Retina (tissue), 1 donor: ENCODE measurements around the gene ATF7IP2.
"Not testable (repeated sequence)": the region's sequence is repeated elsewhere in the genome, so short reads cannot be mapped to it uniquely, and the experiment has no call there.

Source experiments
- DNase-seq: peaks from one replicate; pipeline ENCODE4 v3.0.0-alpha.2; 2016

Gene ATF7IP2

DNA sequence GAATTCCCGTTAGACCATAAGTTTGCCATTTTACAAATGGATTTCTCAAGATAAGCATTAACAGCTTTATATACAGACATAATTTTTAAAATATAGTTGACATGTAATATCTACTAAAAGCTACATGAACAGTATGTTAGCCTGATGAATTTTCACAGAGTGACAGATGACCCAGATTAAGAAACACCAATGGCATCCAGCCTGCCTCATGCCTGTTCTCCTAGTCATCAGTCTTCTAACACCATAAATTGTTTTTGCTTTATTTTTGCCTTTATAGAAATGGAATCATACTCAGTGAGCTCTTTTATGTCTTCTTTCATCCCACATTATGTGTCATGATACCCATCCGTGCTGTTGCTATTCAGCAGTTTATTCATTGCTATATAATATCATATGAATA lies 80.0 kb downstream of the ATF7IP2 start:
- no peak for DNase-seq

- no peak for DNase-seq
Observed at GRCh38 chr16:10466313-10466712, 80.5 kb downstream of the ATF7IP2 start.

DNA sequence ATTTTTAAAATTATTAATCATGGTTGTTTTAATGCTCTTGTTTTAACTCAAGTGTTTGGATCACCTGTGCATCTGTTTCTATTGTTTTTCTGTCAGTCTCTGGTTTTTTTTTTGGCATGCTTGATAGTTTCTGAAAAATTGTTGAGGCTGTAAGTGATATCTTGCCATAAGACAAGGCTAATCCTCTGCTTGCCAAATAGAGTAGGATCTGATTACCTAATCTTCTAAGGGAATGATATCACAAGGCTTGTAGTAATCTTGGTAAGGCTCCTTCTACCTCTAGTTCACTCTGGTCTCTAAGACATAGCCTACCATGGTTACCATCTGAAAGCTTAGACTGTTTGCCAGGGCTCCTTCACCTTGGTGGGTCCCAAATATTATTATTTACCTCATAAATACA lies 81.0 kb downstream of the ATF7IP2 start:
- DNase-seq, result no peak

DNA sequence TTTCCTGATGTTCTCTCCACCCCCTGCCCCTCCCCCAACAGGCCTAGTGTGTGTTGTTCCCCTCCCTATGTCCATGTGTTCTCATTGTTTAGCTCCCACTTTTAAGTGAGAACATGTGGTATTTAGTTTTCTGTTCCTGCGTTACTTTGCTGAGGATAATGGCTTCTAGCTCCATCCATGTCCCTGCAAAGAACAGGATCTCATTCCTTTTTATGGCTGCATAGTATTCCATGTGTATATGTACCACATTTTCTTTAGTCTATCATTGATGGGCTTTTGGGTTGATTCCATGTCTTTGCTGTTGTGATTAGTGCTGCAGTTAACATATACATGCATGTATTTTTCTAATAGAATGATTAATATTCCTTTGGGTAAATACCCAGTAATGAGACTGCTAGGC lies 90.8 kb downstream of the ATF7IP2 start:
- DNase-seq, result not testable (repeated sequence)

DNA sequence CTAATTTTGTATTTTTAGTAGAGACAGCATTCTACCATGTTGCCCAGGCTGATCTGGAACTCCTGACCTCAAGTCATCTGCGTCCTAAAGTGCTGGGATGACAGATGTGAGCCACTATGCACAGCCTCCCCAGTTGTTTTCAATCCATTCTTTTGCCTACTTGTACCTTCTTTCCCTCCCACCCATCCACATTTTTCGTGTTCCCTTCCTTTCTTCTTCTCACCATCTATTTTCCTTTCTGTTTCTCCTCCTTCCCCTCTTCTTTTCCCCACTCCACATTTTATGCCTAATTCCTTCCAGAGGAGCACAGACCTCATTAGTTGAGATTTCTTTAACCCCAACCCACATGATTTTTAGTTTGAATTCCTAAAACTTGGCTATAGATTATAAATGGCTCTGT lies 94.3 kb downstream of the ATF7IP2 start:
- DNase-seq, result no peak

GRCh38 chr16:10485159-10485558 lies 99.3 kb downstream of the ATF7IP2 start:
- DNase-seq, result no peak

DNA sequence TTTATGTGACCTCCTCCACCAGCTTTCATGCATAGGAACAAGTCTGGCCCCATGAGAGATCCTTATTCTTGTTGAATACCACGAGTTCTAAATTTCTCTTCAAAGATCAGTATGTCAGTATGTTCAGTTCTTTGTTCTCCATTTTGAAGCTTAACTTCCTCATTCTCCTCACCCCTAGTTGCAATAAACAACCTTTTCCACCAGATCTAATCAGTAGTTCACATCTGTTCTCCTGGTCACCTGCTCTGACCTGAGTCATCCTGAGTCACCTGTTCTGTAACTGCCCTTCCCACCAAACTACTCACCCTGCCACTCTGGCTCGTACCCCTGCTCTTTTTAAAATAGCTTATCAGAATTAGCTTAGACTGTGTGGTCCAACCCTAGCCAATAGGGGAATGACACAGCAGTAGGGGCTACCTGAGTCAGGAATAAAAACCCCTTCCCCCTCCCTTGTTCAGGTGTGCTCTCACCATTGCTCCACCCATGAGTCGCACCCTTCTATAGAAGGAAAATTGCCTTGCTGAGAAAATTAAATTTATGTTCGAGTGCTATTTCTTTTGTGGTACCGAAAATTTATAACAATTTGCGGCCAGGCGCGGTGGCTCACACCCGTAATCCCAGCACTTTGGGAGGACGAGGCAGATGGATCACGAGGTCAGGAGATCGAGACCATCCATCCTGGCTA lies 100.0 kb downstream of the ATF7IP2 start:
- DNase-seq, result no peak

- no peak for DNase-seq
Observed at GRCh38 chr16:10490141-10490540, 104.3 kb downstream of the ATF7IP2 start.

DNA sequence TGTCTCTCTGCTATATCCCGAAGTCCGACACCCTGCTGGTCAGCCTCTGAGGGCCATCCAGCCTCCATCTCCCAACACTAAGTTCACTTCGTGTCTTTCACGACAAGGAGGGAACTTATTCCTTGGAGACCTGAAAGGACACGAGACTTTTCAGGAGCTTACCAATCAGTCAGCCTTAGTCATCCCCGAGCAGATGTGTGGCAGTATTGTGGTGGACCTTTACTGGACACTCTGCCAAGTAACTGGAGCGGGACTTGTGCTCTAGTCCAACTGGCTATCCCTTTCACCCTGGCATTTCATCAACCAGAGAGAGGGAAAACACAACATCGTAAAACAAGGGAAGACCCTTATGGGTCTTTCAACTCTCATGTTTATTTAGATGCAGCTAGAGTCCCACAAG lies 107.4 kb downstream of the ATF7IP2 start:
- DNase-seq, result no peak

DNA sequence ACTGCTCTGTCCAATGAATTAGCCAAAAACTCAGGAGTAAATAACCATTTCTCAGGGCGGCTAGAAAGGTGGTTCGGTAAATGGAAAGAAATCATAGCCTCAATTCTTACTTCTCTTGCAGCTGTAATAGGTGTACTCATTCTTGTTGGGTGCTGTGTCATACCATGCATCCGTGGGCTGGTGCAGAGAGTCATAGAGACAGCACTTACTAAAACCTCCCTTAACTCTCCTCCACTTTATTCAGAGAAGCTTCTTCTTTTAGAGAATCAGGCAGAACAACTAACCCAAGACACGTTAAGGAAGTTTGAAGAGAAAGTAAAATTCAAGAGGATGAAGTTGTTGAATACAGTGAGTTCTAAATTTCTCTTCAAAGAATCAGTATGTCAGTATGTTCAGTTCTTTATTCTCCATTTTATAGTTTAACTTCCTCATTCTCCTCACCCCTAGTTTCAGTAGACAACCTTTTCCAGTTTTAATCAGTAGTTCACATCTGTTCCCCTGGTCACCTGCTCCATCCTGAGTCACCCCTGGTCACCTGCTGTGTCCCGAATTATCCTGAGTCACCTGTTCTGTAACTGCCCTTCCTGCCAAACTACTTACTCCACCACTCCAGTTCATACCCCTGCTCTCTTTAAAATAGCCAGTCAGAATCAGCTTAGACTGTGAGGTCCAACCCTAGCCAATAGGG lies 108.6 kb downstream of the ATF7IP2 start:
- no peak for DNase-seq

DNA sequence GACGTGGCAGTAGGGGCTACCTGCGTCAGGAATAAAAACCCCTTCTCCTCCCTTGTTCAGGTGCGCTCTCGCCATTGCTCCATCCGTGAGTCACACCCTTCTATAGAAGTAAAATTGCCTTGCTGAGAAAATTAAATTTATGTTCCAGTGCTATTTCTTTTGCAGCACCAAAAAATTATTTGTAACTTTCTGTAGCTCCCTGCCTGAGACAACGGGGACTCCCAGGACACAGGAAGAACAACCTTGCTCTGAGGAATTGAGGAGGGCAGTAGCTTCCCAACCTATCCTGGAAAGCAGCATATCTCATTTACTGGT lies 109.1 kb downstream of the ATF7IP2 start:
- DNase-seq, result no peak

DNA sequence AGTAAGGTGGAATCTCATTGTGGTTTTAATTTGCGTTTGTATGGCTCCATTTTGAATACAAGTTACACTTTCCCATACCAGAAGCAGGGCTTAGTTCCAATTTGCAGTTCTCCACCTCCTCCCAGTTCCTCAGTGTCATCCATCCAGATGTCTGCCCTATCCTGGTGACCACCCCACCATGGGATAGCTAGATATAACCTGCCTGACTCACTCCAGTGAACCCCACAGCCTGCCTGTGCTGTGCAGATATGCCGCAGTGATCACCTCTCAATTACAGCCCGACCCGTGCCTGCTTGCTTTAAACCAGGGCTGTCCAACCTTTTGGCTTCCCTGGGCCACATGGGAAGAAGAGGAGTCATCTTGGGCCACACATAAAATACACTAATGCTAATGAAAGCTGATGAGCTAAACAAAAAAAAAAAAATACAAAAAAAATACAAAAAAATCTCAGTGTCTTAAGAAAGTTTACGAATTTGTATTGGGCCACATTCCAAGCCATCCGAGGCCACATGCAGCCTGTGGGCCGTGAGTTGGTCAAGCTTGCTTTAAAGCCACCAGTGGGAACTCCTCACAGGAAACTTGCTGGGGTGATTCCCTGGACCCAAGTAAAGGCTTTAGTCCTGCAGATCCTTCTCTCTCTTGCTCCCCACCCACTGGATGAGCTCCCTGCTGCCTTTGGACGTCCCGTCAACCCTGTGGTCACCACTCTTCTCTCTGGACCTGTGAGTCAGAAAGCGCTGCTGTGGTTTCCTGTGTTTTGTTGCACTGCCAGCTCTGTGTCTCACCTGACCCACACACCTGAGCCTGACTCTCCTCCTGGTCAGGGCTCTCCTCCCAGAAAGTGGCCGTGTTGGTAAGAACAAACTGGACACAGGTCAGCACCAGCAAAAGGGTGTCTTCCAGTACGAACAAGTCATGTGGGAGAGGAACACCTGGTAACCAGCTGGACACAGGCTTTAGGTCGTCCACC lies 111.6 kb downstream of the ATF7IP2 start:
- peak; percentile 38 for DNase-seq

DNA sequence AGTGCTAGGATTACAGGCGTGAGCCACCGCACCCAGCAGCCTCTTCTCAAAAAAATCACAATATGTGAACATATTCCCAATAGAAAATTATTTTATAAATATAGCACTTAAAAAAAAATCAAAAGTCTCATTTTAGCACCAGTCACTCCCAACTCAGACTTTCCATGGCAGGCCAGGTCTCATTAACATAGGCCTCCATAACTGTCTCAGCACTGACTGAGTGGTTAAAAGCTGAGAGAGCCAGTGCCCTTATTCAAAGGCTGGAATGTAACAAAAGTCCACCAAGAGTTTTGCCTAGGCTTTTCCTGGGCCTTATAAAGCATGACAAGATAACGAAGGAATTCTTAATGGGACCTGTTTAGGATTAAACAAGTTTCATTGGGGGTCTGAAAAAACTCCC lies 114.7 kb downstream of the ATF7IP2 start:
- DNase-seq, result no peak

- no peak for DNase-seq
Observed at GRCh38 chr16:10501016-10501607, 115.3 kb downstream of the ATF7IP2 start.

DNA sequence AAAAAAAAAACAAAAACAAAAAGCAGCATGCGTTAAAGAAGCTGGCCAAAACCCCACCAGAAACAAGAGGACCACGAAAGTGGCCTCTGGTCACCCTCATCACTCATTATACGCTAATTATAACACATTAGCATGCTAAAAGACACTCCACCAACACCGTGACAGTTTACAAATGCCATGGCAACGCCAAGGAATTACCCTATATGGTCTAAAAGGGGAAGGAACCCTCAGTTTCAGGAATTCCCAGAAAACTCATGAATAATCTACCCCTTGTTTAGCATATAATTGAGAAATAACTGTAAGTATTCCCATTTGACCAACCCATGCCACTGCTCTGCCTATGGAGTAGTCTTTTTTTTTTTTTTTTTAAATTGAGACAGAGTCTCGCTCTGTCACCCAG lies 116.9 kb downstream of the ATF7IP2 start:
- DNase-seq, result no peak

DNA sequence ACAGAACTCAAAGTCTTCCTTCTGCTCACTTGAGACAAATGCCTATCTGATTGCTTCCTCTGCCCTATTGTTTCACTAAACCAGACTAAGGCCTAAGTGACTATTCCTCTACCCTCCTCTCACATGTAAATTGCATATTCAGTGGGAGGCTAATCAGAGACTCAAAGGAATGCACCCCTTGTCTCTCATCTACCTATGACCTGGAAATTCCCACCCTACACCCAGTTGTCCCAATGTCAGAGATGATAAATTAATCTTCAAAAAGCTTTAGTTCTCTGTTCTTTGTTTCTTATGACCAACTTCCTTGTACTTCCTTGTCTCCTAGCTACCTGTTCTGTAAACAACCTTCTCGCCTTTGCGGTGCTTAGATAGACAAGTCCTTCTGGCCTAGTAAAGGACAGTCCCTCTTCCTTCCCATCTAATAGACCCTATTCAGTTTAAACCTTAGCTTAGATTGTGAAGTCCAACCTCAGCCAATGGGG lies 118.6 kb downstream of the ATF7IP2 start:
- DNase-seq, result no peak

GRCh38 chr16:10505286-10505685 lies 119.4 kb downstream of the ATF7IP2 start:
- not testable (repeated sequence) for DNase-seq

DNA sequence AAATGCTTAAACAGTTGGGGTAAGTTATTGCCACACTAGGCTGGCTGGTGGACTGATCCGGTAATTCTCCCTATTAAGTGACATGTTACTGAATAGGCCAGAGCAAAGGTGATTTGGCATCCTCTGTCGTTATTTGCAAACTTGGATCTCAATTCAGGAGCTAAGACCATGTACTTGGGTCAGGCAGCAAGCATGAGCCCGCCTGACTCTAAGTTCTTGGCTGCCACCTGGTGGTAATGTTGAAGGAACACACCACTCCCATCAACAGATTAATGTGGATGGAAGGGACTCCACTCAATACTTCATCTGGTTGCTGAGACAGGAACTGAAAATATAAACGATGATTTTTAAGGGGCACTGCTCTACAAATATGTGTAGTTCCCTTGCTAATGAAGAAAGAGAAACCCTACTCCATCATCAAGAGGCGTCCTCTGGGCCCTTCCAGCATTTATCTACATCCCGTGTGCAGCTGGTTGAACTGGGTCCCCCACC lies 123.7 kb downstream of the ATF7IP2 start:
- DNase-seq, result peak; percentile 69

DNA sequence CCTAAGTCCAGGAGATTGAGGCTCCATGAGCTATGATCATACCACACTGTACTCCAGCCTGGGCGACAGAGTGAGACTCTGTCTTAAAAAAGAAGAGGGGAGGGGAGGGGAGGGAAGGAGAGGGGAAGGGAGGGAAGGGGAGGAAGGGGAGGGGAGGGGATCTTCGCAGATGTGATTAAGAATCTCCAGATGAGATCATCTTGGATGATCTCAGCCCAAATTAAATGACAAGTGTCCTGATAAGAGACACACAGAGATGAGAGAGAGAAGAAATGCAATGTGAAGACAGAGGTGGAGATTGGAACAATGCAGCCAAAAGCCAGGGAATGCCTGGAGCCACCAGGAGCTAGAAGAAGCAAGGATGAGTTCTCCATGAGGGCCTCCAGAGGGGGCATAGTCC lies 124.4 kb downstream of the ATF7IP2 start:
- no peak for DNase-seq

DNA sequence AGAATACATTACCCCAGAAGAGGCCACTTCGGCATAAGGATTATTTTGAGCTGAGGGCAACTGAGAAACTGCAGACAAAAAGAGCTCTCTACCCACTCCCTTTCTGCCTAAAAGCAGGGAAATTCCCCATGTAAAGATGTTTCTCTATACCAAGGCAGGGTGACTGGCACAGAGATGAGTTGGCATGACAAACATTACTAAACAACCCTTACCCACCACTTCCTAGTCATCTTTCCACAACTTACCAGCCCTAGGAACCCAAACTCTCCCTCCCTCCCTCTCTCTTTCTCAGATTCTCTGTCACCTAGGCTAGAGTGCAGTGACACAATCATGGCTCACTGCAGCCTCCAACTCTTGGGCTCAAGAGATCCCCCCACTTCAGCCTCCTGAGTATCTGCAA lies 126.0 kb downstream of the ATF7IP2 start:
- no peak for DNase-seq

- peak; percentile 55 for DNase-seq
Observed at GRCh38 chr16:10514369-10515055, 128.7 kb downstream of the ATF7IP2 start.

DNA sequence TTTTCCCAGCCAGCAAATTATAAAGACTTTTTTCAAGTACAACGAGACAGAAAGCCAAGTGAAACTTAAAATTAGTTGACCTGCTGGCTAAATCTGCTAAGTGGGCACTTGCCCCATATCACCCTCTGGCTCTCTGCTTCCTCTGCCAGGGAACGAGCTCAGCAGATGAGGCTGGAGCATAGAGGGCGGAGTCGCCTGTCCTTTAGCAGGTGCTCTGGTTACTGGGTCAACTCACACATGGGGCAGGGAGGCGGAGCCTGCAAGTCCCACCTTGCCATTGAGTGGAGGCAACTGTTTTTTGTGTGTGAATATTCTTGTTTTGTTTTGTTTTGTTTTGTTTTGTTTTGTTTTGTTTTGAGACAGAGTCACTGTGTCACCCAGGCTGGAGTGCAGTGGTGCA lies 132.0 kb downstream of the ATF7IP2 start:
- no peak for DNase-seq
